Body of pancreas (tissue), 4 donors: ENCODE measurements around the gene FAM83G. TPM values are rescaled to one million over a fixed set of nuclear protein-coding genes. Genes with fewer than 3 reads are reported as not detected.

Experiments used
- ATAC-seq: fragments of 150-250 bp; one replicate; pipeline ENCODE4 v1.9.1; 2016
- DNase-seq, 4 donors: peaks; one replicate each; pipeline ENCODE4 v3.0.0-alpha.2; 2019
- H3K27ac ChIP-seq, 4 donors: fragments of 200-600 bp; sonication (generic); 1 replicate in 3 of 4; 2 replicates in 1 of 4; pipeline versions ENCODE4 v1.5.1 to v1.6.1; 2016 to 2019; ENCODE audit warnings: mild to moderate bottlenecking in 1 of 4, mixed read lengths in 1 of 4, moderate library complexity in 1 of 4
- H3K27me3 ChIP-seq, 2 donors: fragments of 200-600 bp; sonication (generic); one replicate each; pipeline ENCODE4 v1.6.0; 2016; ENCODE audit warnings: mild to moderate bottlenecking in 1 of 2
- H3K36me3 ChIP-seq, 2 donors: fragments of 200-600 bp; sonication (generic); replicated peaks in 1 of 2; 2 replicates each; pipeline ENCODE4 v1.5.1; 2016; ENCODE audit warnings: low read depth in 2 of 2; ENCODE audit not compliant: insufficient read depth in 1 of 2
- H3K4me1 ChIP-seq: fragments of 200-600 bp; sonication (generic); one replicate; pipeline ENCODE4 v1.6.0; 2016
- H3K4me3 ChIP-seq, 2 donors: fragments of 200-600 bp; sonication (generic); 1 replicate in 1 of 2; 2 replicates in 1 of 2; pipeline ENCODE4 v1.5.1; 2016 to 2019
- H3K9me3 ChIP-seq, 3 donors: fragments of 200-600 bp; sonication (generic); 1 replicate in 2 of 3; 2 replicates in 1 of 3; pipeline ENCODE4 v1.5.1; 2016
- POLR2A ChIP-seq, 3 donors: fragments of 450-650 bp; IDR thresholded peaks; one replicate each; pipeline ENCODE4 v1.6.1; 2016; ENCODE audit warnings: antibody characterized with exemption in 3 of 3, mild to moderate bottlenecking in 2 of 3
- WGBS, 2 donors: methylation state at CpG; one replicate each; pipeline ENCODE4 v1.1.5; 2017; 5-methylcytosine and 5-hydroxymethylcytosine counted together
- intact Hi-C: fragments of 100-400 bp; cut with DNase I; formaldehyde crosslinking; loops from one replicate; pipeline ENCODE4 v1.15.1; 2023
- total RNA-seq, 2 donors: library from RNA; depleted of rRNA; stranded (reverse); fragments of >200 nt; gene quantifications; one replicate each; pipeline ENCODE4 v1.1.0, GENCODE V29; 2016
- TF ChIP-seq, protein P1 (sequence below), 7 experiments: fragments of 450-650 bp in 4 of 7; fragments of 200-600 bp in 3 of 7; sonication (generic) in 3 of 7; IDR thresholded peaks; one replicate each; pipeline ENCODE4 v1.5.1; 2016 to 2019; ENCODE audit warnings: antibody characterized with exemption in 7 of 7

FAM83G gene
- total RNA-seq, 2 donors from 2014 or later: 11.4 to 16.5 TPM

DNA sequence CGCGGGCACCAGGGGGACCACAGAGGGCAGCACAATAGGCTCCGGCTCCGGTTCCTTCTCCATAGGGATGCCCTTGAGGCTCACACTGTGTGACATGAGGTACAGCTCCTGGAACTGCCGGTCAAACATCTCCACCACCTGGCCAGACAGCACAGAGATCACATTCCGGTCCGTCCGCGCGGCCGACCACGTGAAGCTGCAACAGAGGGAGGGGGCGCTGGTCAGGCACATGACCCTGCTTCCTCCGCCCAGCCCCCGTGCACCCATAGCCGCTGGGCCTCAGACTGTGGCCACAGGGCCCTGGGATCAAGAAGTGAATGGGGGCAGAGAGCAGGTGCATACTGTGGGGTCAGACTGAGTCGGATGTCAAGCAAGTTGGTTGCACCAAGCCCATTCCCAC is 25.9 kb downstream of the FAM83G start:
- Histone ChIP-seq H3K4me1 (peaks cover 26% of the 10 kb centered on the region), H3K27ac (no peak overlapping the region), H3K4me3 (no peak overlapping the region), H3K9me3 (no peaks in the 10 kb centered on the region), H3K27me3 (no peaks in the 10 kb centered on the region), H3K36me3 (peaks cover 0 to 9% of the 10 kb centered on the region in 2 donors)
- DNase-seq (no peak), ATAC-seq (no peak)
- intact Hi-C loops: no loop called here
- WGBS, 2 donors: 90 to 95% methylated on average over 2 to 17 of the region's 17 CpGs
- no peak for TF ChIP-seq POLR2A (IDR thresholded peaks at IDR 0.05)
- TF ChIP-seq, protein P1, sequence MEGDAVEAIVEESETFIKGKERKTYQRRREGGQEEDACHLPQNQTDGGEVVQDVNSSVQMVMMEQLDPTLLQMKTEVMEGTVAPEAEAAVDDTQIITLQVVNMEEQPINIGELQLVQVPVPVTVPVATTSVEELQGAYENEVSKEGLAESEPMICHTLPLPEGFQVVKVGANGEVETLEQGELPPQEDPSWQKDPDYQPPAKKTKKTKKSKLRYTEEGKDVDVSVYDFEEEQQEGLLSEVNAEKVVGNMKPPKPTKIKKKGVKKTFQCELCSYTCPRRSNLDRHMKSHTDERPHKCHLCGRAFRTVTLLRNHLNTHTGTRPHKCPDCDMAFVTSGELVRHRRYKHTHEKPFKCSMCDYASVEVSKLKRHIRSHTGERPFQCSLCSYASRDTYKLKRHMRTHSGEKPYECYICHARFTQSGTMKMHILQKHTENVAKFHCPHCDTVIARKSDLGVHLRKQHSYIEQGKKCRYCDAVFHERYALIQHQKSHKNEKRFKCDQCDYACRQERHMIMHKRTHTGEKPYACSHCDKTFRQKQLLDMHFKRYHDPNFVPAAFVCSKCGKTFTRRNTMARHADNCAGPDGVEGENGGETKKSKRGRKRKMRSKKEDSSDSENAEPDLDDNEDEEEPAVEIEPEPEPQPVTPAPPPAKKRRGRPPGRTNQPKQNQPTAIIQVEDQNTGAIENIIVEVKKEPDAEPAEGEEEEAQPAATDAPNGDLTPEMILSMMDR (IDR thresholded peaks at IDR 0.05): no peak

DNA sequence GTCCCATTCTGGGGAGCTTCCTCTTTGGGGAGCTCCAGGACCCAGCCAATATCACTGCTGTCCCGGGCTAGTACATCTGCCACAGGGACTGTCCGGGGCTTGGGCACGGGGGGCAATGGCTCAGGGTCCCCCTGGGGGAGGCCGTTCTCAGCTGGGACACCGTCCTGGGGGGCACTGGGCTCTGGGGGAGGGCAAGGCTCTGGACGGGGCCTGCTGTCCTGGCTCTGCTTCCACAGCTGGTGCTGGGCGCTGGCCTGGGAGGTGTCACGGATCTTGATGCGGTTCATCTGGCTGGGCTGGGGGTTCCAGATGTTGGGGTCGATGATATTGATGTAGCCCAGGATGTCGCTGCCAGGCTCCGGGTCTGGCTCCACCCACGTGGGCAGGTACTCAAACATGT is 26.5 kb downstream of the FAM83G start:
- DNase-seq (no peak), ATAC-seq (no peak)
- intact Hi-C loops: no loop called here
- Histone ChIP-seq H3K9me3 (no peaks in the 10 kb centered on the region), H3K4me1 (peaks cover 26% of the 10 kb centered on the region), H3K27me3 (no peaks in the 10 kb centered on the region), H3K36me3 (peaks cover 0 to 9% of the 10 kb centered on the region in 2 donors), H3K4me3 (no peak overlapping the region), H3K27ac (no peak overlapping the region)
- no peak for TF ChIP-seq POLR2A (IDR thresholded peaks at IDR 0.05)
- TF ChIP-seq, protein P1 (IDR thresholded peaks at IDR 0.05): no peak
- 97% methylated on average over 6 of the region's 13 CpGs; no CpG with 5 or more reads in 1 of the 2 donors for WGBS, 2 donors

DNA sequence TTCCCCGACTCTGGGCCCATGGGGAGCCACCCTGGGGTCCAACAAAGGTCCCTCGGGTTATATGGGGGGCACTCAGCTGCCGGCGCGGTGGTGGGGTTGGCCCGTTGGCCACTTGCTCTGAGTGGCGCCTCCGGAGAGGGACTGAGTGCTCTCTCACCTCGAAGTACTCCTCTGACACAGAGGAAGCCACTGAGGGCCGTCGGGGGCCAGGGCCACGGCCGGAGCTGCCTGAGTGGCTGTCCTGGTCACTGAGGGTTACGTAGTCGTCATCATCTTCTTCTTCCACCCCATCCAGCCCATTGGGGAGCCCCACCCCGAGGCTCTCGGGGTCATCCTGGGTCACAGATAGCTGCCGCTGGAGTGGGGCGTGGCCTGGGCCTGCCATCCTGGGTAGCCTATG is 26.9 kb downstream of the FAM83G start:
- no peaks in the 10 kb centered on the region for H3K9me3 ChIP-seq
- DNase-seq: no peak
- intact Hi-C loops: no loop called here
- WGBS, 2 donors: 88 to 94% methylated on average over 6 to 18 of the region's 19 CpGs
- no peak overlapping the region for H3K27ac ChIP-seq
- H3K36me3 ChIP-seq: peaks cover 0 to 9% of the 10 kb centered on the region in 2 donors
- H3K4me3 ChIP-seq: no peak overlapping the region
- no peak for ATAC-seq
- TF ChIP-seq, protein P1 (IDR thresholded peaks at IDR 0.05): no peak
- TF ChIP-seq POLR2A (IDR thresholded peaks at IDR 0.05): no peak
- H3K27me3 ChIP-seq: no peaks in the 10 kb centered on the region
- H3K4me1 ChIP-seq: peaks cover 24% of the 10 kb centered on the region

DNA sequence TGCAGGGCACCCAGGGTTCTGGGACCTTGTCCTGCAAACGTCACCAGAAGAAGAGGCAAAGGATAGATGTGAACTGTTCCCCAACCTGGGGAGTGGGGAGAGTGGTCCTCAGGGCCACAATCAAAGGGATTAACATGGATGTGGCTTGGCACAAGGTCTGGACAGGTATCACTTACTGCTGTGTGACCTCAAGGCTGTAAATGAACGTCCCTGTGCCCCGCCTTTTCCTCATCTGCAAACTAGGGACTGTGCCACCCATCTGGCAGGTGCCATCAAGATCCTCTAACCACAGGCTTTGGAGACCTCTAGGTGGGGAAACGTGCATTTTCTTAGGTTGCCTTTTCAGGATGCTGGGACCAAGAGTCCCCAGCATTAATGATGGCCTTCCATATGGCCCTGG is 27.5 kb downstream of the FAM83G start:
- intact Hi-C loops: no loop called here
- WGBS, 2 donors: 60 to 83% methylated on average over 1 to 4 of the region's 4 CpGs
- no peak for ATAC-seq
- H3K27ac ChIP-seq: no peak overlapping the region
- no peaks in the 10 kb centered on the region for H3K27me3 ChIP-seq
- no peak overlapping the region for H3K4me3 ChIP-seq
- DNase-seq: no peak
- H3K36me3 ChIP-seq: peaks cover 0 to 9% of the 10 kb centered on the region in 2 donors
- peaks cover 17% of the 10 kb centered on the region for H3K4me1 ChIP-seq
- TF ChIP-seq, protein P1 (IDR thresholded peaks at IDR 0.05): no peak
- no peak for TF ChIP-seq POLR2A (IDR thresholded peaks at IDR 0.05)
- no peaks in the 10 kb centered on the region for H3K9me3 ChIP-seq

DNA sequence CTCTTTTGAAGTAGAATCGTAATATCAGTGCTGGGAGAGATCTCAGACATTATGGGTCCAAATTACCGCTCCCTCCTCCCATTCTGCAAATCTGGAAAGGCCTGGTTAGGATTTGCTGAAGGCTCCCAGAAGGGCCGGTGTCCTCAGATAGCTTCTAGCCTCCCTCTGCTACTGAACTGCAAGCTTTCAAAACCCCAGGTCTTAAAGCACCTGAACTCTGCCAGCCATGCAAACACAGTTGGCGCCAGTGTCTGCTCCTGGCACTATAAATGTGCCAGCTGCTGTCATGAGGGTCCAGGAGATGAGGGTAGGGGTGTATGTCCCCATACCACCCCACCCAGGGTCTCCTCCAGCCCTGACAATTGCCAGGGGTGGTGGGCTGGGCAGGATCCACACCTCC is 28.4 kb downstream of the FAM83G start:
- Histone ChIP-seq H3K4me1 (peaks cover 9% of the 10 kb centered on the region), H3K27ac (no peak overlapping the region), H3K27me3 (no peaks in the 10 kb centered on the region), H3K9me3 (no peaks in the 10 kb centered on the region), H3K36me3 (peaks cover 0 to 9% of the 10 kb centered on the region in 2 donors), H3K4me3 (no peak overlapping the region)
- intact Hi-C loops: no loop called here
- 62 to 70% methylated on average over 3 to 4 of the region's 4 CpGs for WGBS, 2 donors
- TF ChIP-seq, protein P1 (IDR thresholded peaks at IDR 0.05): no peak
- ATAC-seq (no peak), DNase-seq (no peak)
